HG03521 (cell line): ENCODE results near the gene OR4F6.
"Not testable (repeated sequence)": the region's sequence is repeated elsewhere in the genome, so short reads cannot be mapped to it uniquely, and the experiment has no call there.

Experiments used
- ATAC-seq: cut with Tn5 transposase; IDR thresholded peaks from one replicate; pipeline ENCODE4 v1.9.1; 2021; ENCODE audit warnings: mild to moderate bottlenecking, moderate library complexity; ENCODE audit not compliant: unreplicated experiment

OR4F6 gene, protein sequence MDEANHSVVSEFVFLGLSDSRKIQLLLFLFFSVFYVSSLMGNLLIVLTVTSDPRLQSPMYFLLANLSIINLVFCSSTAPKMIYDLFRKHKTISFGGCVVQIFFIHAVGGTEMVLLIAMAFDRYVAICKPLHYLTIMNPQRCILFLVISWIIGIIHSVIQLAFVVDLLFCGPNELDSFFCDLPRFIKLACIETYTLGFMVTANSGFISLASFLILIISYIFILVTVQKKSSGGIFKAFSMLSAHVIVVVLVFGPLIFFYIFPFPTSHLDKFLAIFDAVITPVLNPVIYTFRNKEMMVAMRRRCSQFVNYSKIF

DNA sequence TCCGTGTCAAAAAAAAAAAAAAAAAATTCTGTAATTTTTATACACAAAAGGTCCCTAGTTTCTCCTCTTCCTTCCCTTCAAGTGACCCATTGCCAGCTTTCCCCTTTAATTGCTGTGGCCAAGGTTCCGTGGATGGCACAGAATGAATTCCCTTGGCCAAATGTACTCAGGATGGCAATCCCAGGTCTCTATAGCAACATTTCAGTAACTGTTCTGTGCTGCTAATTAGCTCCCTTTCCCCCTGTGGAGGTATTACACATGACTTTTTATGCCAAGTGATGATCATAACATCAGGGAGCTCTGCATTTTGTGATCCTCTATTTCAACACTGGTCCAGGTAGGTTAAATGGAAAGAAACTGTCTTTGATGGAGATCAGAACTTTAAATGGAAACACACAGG is at the start of gene OR4F6:
TSS of gene OR4F6 (plus strand) at position 301 of the 400 bp plus-strand sequence. CDS start 2,211 bp downstream, outside the sequence.
- ATAC-seq: no peak

DNA sequence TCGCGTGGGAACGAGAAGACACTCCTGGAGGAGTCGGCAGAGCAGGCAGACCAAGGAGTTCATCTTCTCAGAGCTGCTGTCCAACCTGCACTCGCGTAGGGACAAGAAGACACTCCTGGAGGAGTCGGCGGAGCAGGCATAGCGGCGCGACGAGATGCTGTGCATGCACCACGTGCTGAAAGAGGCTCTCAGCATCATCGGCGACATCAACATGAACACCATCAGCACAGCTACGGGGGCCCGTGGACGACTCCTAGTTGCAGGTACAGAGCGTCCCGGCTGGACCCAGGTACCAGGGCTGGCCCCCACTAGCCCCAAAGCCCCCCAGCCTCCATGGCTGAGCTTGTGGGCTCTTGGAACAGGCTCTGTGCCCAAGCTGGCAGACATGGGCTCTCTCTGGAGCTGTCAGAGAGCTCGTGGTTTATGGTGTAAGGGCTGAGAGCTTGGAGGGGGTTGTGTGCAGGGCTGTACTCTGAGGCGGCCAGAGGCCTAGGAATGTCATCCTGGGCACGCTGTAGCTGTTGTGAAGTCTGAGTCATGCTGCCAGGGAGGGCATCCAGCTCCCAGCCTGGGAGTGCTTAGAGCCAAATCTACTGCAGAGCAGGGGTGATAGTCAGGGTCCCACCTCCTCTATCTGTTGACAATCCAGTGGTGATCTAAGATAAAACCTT is 38.5 kb upstream of the OR4F6 start:
- ATAC-seq: not testable (repeated sequence)

DNA sequence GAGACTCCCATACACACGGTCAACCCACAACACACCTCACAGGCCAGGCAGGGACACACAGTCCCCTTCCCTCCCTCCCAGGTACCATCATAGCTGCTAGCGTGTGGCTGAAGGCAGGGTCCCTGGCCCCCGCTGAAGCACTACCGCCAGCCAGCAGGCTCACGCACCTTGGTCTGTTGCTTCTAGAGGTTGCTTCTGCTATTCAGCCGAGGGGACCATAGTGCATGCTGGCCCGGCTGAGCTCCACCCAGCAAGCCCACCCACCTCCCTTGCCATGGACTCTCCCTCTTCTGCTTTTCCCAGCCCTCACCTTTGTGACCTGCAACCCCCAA is 38.0 kb upstream of the OR4F6 start:
- not testable (repeated sequence) for ATAC-seq

DNA sequence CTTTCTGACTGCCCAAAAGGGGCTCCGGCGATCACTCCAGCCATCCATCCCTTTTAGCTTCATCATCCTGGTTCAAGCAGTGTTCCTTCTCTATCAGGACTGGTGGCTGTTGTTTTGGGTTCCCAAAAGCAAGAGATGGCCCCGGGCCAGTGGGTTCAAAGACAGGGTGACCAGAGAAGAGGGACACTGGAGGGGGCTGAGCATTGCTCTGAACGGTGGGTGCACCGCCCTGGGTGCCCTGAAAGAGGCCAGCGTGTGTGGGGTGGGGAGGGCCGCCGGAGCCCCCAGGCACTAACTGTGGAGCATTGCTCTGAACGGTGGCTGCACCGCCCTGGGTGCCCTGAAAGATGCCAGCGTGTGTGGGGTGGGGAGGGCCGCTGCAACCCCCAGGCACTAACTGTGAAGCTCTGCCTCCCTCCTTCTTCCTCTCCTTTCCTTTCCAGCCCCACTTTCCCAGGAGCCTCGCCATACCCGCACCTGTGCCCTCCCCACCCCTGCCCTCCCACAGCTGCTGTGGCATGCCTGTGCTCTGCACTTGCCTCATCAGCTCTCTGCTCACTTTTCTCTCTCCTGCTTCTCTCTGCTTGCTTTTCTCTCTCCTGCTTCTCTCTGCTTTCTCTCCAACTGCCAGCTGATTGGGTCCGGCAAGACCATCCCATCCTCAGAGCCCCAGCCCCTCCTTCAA is 37.4 kb upstream of the OR4F6 start:
- ATAC-seq: no peak

DNA sequence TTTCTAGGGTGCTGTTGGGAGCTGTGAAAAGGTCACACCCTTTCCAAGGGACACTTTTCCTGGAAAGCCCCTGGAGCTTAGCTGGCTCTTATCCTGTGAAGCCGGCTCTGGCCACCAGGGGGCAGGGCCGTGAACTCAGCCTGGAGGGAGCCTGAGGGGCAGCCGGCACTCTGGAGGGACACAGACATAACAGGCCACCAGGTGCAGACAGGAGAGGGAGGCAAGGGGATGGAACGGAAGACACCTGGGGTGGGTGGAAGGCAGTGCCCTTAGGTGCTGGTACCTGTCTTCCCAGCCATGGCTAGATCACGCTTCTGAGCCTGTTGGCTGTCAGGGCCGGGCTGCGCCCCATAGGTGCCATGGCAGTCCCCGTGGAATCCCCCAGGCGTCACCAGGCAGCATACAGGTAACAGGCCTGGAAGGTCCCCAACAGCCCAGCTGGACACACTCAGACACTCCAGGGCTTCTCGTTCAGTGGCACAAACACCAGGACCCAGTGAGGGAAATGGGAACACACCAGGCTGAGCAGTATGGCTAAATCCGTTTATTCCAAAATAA is 36.1 kb upstream of the OR4F6 start:
- ATAC-seq: not testable (repeated sequence)

DNA sequence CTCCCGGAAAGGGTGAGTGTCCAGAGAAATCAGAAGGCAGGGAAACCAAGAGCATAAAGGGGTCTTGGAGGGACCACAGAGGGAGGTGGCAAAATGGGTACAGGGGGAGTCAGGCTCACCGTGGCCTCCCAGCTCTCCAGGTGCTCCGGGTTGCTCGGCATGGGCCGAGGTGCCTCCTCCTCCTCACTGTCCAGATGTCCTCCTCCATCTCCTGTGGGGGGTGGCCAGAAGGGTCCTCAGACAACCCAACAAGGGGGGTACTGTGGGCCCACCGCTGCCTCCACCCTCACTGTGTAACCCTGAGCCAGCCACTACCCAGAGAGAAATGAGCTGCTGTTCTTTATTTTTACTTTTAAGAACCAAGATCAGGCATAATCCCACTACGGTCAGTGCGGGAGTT is 30.4 kb upstream of the OR4F6 start:
- ATAC-seq: no peak

DNA sequence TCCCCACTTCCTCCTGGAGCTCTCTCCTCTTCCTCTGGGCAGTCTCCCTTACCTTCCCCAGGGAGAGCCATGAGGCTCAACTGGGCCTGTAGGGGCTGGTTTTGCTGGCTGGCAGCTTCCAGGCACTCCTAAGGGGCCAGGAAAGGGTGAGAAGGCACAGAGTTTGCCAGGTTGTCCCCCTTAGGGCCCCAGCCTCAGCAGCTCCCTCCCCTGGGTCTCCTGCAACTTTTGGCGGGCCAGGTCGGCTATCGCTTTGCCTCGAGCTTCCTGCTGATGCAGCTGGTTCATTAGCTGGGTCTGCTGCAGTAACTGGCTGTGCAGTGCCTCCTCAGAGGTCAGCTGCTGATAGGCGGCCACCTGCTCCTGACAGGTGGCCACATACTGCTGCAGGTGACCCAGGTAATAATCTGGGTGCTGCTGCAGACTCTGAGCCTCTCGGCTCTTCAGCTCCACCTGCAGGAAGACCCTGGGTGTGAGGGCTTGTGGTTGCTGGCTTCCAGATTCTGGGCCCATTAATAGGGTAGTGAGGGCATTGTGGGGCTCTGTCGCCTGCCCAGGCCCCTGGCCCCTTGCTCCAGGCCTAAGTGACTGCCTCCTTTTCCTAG is 29.7 kb upstream of the OR4F6 start:
- ATAC-seq: no peak

DNA sequence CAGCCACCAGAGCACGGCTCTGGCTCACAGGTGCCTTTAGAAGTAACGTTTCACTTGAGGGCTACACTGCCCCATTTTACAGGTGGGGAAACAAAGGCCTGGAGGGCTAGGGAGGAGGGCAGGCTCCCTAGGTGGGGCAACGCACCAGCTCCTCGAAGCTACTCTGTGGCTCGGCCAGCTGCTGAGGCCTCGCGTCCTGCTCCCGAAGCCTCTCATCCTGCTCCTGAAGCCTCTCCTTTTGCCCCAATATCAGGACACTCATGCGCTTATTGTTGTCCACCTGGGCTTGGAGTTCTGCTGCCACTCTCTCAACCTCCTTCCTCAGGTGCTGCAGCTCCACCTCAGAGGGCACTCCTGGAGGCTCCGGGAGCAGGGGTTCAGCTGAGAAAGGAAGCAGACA is 28.2 kb upstream of the OR4F6 start:
- ATAC-seq: no peak

DNA sequence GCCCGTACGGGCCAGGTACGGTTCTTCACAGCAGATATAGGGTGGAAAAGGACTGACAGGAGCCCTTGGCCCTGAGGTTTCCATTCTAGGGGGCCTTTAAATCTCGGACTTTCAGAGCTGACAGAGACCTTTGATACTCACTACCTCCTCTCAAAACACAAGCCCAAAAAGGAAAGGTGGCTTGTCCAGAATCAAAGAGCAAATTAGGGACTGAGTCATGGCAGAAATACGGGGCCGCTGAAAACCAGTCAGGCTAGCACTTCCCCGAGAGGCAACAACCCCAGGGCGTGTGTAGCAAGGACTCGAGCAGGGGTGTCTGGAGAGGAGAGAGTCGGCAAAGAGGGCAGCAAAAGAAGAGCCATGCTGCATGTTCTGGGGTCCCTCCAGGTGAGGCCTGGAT is 24.7 kb upstream of the OR4F6 start:
- not testable (repeated sequence) for ATAC-seq

DNA sequence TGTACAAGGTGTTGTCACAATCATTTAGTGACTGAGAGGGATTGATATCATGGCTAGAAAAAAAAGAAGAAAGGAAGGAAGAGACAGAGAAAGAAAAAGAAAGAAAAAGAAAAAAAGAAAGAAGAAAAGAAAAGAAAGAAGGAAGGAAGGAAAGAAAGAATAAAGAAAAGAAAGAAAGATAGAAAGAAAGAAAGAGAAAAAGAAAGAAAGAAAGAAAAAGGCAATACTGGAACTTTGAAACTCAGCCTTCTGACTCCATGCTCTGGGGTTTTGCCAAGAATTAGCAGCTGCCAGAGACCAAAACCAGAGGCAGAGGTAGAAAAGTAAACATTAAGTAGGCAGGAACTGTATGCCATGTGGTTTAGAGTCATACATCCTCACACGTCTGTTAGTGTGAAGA is 23.1 kb upstream of the OR4F6 start:
- ATAC-seq: not testable (repeated sequence)

DNA sequence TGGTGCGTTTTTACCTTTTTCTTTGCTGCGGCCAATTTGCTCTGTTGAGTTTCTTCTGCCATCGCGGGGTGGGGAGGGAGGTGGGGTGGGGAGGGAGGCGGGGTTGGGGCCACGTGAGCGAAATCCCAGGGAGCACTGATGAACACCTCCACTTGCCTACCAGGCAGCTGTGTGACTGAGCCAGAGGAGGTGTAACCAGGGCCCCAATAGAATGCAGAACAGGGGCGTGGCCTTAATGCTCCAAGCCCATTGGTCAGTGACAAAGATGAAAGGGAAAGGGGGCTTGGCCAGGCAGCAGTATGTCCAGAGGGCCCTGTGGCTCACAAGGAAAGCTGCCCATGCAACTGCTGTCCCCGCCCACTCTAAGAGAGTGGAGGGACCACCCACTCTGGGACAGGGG is 21.4 kb upstream of the OR4F6 start:
- no peak for ATAC-seq

DNA sequence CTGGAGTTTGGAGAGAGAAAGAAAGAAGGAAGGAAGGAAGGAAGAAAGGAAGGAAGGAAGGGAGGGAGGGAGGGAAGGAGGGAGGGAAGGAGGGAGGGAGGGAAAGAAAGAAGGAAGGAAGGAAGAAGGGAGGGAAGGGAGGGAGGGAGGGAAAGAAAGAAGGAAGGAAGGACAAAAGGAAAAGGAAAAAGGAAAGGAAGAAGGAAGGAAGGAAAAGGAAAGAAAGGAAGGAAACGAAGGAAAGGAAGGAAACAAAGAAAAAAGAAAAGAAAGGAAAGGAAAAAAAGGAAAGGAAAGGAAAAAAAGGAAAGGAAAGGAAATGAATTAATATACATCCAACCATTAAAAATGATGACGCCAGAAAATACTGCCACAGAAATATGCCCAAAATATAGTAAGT is 18.7 kb upstream of the OR4F6 start:
- no peak for ATAC-seq

DNA sequence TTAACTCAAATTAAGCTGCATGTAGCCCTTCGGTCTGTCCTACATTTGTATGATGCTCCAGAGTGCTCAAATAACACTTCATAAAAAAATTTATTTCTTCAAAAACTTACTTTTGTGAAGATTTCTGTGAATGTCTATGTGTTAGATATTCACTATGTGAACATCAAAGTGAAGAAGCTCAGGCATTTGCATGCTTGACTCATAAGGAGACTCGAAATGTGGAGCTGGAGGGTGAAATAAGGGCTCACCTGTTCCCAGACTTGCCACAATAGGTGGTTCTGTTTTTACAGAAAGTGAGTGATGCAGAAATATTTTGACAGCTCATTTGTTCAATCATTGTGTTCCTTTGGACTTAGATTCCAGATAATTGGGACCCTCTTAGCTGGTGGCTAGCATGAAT is 16.9 kb upstream of the OR4F6 start:
- ATAC-seq: not testable (repeated sequence)

DNA sequence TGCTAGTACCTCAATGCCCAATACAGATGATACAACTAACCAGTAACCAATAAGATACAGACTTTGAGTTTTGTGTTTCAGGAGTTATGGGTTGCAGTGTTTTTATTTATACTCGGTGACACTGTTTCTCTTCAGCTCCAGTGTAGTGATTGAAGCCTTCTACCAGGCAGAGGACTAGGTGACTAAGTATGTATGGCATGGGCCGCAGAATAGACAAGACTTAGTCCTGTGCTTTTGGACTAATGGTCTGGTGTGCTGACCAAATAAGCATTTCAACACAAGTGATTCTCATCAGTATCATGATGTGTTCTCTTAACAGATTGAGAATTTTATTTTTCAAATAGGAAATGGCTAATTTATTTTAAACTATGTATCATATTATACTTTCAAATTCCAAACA is 15.3 kb upstream of the OR4F6 start:
- ATAC-seq: not testable (repeated sequence)

DNA sequence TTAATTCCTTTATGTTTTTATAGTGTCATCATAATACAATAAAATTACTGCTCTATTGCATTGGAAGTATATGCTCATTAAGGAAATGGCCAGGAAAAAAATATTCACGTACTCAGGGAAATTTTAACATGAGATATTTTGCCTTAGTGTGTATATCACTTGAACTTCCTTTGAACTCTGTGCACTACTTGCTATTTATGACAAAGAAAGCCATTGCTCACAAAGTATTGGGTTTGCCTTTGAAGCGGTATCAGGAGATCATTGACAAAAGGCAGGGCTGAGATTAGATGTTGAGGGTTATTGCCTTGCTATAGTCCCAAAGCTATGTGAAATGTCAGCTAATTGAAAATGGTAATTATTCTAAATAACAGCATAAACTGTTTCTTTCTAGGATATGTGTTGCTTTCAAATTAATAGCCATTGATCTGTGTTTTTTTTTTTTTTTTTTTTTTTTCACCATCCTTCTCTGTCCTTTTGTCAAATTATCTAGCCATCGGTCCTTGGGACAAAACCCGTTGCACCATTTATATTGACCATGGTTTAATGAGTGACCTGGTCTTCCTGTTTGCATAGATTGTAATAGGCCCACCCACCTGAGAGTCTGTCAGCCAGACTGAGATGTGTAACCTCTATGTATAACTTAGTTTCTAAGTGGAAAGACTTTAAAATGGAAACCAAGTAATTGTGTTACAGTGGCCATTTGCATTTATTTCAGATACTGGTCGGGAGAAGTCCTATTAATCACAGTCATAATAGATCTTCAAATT is 14.6 kb upstream of the OR4F6 start:
- not testable (repeated sequence) for ATAC-seq

DNA sequence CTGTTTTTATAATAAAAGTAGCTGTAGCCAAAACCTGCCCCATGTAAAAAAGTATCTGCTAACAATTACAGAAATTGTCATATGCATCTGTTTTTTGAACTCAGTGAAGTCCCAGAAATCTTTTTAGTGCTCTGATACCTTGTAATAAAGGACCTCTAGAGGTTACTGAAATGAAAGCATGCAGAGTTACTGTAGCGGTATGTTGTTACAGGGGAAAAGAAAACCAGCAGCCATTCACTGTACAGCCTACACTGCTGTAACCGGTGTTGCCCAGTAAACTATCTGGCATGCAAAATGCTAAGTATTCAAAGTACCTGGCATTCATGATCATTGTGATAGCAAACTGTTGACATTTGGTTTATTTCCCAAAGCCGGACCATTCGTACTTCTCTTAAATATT is 12.6 kb upstream of the OR4F6 start:
- ATAC-seq: not testable (repeated sequence)

DNA sequence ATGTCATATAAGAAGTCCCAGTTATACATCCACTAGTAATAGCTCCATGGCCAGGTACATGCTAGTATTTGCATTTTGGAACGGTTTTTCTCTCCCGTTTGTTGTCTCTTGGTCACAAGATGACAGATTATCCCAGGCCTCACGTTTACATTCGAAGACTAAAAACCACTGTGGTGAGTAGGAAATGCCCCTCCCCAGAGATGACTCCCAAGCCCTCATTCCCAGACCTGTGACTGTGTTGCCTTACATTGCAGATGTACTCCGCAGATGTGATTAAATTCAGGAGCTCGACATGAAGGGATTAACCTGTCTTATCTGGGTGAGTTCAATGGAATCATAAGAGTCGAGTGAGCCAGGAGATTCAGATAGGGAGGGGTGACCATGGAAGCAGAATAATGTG is 9.3 kb upstream of the OR4F6 start:
- ATAC-seq: not testable (repeated sequence)

DNA sequence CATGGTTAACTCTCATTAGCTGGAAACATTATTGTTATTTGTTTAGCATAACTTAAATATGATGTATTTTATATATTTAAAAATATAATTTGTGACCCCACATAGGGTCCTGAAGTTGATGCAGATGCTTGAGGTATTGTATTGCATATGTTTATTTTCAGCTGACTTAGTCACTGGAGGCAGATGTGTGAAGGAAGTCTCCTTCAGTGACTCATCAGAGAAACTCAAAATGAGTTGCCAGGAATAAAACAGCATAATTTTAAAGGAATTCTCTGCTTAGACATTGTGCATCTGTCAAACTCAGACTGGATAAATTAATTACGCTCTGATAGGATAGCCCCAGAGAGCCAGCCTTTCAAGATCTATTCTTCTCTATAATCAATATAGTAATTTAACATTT is 7.9 kb upstream of the OR4F6 start:
- ATAC-seq: no peak

DNA sequence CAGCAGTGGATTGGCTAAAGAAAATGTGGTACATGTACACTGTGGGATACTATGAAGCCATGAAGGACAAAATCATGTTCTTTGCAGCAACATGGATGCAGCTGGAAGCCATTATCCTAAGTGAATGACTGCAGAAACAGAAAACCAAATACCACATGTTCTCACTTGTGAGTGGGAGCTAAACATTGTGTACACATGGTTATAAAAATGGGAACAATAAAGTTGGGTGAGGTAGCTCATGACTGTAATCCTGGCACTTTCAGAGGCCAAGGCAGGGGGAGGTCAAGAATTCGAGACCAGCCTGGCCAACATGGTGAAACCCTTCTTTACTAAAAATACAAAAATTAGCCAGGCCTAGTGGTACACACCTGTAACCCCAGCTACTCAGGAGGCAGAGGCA is 3.6 kb upstream of the OR4F6 start:
- no peak for ATAC-seq

DNA sequence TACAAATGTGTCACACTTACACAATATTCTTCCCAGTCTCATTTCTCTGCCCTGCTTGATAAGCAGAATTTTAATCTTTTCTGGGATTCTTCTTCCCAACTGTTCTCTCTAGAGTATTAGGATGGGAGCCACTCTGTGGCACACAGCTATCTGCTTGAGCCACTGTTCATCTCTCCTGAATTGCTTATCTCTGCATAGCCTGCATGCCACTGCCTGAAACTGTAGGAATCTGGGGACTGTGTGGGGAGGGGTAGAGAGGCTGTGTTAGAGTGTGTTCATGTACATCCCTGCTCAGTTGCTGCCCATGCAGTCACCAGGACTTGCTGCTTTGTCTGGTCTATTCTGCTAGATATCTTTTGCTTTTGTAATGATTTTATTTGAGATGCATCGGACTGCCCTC is 2.3 kb upstream of the OR4F6 start:
- no peak for ATAC-seq

DNA sequence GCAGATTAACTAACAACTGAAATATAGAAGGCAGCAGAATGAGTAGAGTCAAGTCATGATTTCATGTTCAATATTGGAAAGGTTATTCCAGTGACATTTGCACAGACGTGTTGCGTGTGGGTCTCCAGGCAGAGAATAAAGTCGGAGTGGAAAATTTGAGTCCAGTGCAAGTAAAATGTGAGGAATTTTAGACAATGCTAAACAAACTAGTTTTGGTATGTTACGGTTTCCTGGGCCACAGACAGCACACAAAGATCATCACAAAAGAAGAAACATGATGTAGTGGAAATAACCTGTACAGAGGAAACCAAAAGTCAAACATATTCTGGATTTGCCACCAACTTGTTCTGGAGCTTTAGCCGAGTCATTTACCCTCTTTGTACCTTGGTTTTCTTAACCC is 367 bp downstream of the OR4F6 start:
- no peak for ATAC-seq
